ENCODE results near the gene NHLRC3. TPM values are rescaled to one million over a fixed set of nuclear protein-coding genes. Genes with fewer than 3 reads are reported as not detected.
"Not testable (repeated sequence)": the region's sequence is repeated elsewhere in the genome, so short reads cannot be mapped to it uniquely, and the experiment has no call there.

The NHLRC3 gene
- total RNA-seq, 1 donor from 2014 or later = 23.5 TPM

DNA sequence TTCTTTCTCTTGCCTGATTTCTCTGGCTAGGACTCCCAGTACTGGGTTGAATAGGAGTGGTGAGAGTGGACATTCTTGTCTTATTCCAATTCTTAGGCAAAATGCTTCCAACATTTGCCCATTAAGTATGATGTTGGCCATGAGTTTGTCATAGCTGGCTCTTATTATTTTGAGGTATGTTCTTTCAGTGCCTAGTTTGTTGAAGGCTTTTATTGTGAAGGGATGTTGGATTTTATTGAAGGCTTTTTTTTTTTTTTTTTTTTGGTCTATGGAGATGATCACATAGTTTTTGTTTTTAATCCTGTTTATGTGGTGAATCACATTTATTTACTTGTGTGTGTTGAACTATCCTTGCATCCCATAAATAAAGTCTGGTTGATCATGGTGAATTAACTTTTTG lies 19.8 kb downstream of the NHLRC3 start:
- no peaks in the 10 kb centered on the region for H3K27me3 Mint-ChIP-seq (ENCODE audit: unreplicated experiment)
- no peak for DNase-seq (ENCODE audit: extremely low spot score, unreplicated experiment)
- H3K27ac Mint-ChIP-seq (ENCODE audit: unreplicated experiment) = no peak overlapping the region

GRCh38 chr13:39062004-39062403 lies 23.7 kb downstream of the NHLRC3 start:
- no peak for DNase-seq (ENCODE audit: extremely low spot score, unreplicated experiment)
- no peaks in the 10 kb centered on the region for H3K27me3 Mint-ChIP-seq (ENCODE audit: unreplicated experiment)
- peaks cover 17% of the 10 kb centered on the region for H3K9me3 Mint-ChIP-seq (ENCODE audit: unreplicated experiment)
- TF ChIP-seq, protein P1, sequence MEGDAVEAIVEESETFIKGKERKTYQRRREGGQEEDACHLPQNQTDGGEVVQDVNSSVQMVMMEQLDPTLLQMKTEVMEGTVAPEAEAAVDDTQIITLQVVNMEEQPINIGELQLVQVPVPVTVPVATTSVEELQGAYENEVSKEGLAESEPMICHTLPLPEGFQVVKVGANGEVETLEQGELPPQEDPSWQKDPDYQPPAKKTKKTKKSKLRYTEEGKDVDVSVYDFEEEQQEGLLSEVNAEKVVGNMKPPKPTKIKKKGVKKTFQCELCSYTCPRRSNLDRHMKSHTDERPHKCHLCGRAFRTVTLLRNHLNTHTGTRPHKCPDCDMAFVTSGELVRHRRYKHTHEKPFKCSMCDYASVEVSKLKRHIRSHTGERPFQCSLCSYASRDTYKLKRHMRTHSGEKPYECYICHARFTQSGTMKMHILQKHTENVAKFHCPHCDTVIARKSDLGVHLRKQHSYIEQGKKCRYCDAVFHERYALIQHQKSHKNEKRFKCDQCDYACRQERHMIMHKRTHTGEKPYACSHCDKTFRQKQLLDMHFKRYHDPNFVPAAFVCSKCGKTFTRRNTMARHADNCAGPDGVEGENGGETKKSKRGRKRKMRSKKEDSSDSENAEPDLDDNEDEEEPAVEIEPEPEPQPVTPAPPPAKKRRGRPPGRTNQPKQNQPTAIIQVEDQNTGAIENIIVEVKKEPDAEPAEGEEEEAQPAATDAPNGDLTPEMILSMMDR (IDR thresholded peaks at IDR 0.05) = no peak
- H3K36me3 Mint-ChIP-seq (ENCODE audit: unreplicated experiment) = peaks cover 15% of the 10 kb centered on the region
- H3K4me3 Mint-ChIP-seq (ENCODE audit: unreplicated experiment) = no peak overlapping the region
- no peak overlapping the region for H3K27ac Mint-ChIP-seq (ENCODE audit: unreplicated experiment)
- H3K4me1 Mint-ChIP-seq (ENCODE audit: unreplicated experiment) = no peaks in the 10 kb centered on the region

More for the DNA sequence above, 19.8 kb downstream of the NHLRC3 start:
- peaks cover 16% of the 10 kb centered on the region for H3K9me3 Mint-ChIP-seq (ENCODE audit: unreplicated experiment)
- peaks cover 20% of the 10 kb centered on the region for H3K36me3 Mint-ChIP-seq (ENCODE audit: unreplicated experiment)
- no peaks in the 10 kb centered on the region for H3K4me1 Mint-ChIP-seq (ENCODE audit: unreplicated experiment)
- no peak overlapping the region for H3K4me3 Mint-ChIP-seq (ENCODE audit: unreplicated experiment)
- TF ChIP-seq, protein P1 (IDR thresholded peaks at IDR 0.05) = no peak

GRCh38 chr13:39072842-39073241 lies 34.6 kb downstream of the NHLRC3 start:
- H3K27ac Mint-ChIP-seq (ENCODE audit: unreplicated experiment) = no peak overlapping the region
- H3K36me3 Mint-ChIP-seq (ENCODE audit: unreplicated experiment) = no peaks in the 10 kb centered on the region
- TF ChIP-seq, protein P1 (IDR thresholded peaks at IDR 0.05) = no peak
- H3K27me3 Mint-ChIP-seq (ENCODE audit: unreplicated experiment) = peaks cover 43% of the 10 kb centered on the region
- H3K9me3 Mint-ChIP-seq (ENCODE audit: unreplicated experiment) = peaks cover 19% of the 10 kb centered on the region
- H3K4me1 Mint-ChIP-seq (ENCODE audit: unreplicated experiment) = no peaks in the 10 kb centered on the region
- DNase-seq (ENCODE audit: extremely low spot score, unreplicated experiment) = no peak
- no peak overlapping the region for H3K4me3 Mint-ChIP-seq (ENCODE audit: unreplicated experiment)

DNA sequence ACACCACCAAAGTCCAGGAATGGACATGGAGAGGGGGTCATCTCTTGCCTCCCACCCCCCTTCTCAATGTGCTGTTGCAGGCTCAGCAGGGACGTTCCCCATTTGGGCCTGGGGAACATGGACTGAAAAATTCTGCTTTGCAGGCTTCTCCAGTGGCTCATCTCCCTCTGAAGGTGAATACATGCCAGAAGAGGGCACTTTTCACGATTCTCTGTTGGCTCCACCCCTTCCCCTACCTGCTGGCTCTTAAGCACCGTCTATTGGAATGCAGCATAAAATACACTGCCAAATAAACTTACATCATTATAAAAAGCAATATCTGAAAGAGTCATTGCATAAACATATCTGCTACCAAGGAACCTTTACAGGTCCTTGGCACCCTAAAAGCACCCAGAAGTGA lies 35.7 kb downstream of the NHLRC3 start:
- Mint-ChIP-seq H3K27me3 (ENCODE audit: unreplicated experiment) (peaks cover 50% of the 10 kb centered on the region), H3K4me1 (ENCODE audit: unreplicated experiment) (no peaks in the 10 kb centered on the region), H3K4me3 (ENCODE audit: unreplicated experiment) (no peak overlapping the region), H3K9me3 (ENCODE audit: unreplicated experiment) (peaks cover 19% of the 10 kb centered on the region), H3K27ac (ENCODE audit: unreplicated experiment) (no peak overlapping the region), H3K36me3 (ENCODE audit: unreplicated experiment) (no peaks in the 10 kb centered on the region)
- TF ChIP-seq, protein P1 (IDR thresholded peaks at IDR 0.05) = no peak
- DNase-seq (ENCODE audit: extremely low spot score, unreplicated experiment) = no peak

GRCh38 chr13:39086251-39086945 lies 48.1 kb downstream of the NHLRC3 start:
- H3K27me3 Mint-ChIP-seq (ENCODE audit: unreplicated experiment) = peaks cover 56% of the 10 kb centered on the region
- H3K27ac Mint-ChIP-seq (ENCODE audit: unreplicated experiment); DNase-seq (ENCODE audit: extremely low spot score, unreplicated experiment); H3K4me3 Mint-ChIP-seq (ENCODE audit: unreplicated experiment); H3K36me3 Mint-ChIP-seq (ENCODE audit: unreplicated experiment); H3K9me3 Mint-ChIP-seq (ENCODE audit: unreplicated experiment); H3K4me1 Mint-ChIP-seq (ENCODE audit: unreplicated experiment): not testable (repeated sequence)

All from osteocyte (in vitro differentiated cells).